ENCODE data around the gene SMPD1.
A peak's percentile ranks its signal among the peaks of the same experiment; 100 is the strongest.

Gene SMPD1

GRCh38 chr11:6404342-6405051 lies 14.2 kb downstream of the SMPD1 start:
- no peak overlapping the region for H3K4me2 ChIP-seq (ENCODE audit: low read length, poor library complexity, severe bottlenecking)
- no peak overlapping the region for H2BK15ac ChIP-seq (ENCODE audit: low read depth, poor library complexity, severe bottlenecking)
- H3K27ac ChIP-seq (ENCODE audit: low read length, poor library complexity, severe bottlenecking) = no peak overlapping the region
- no peak overlapping the region for H2BK120ac ChIP-seq (ENCODE audit: low read depth, low read length)
- H3K14ac ChIP-seq (ENCODE audit: low read length in 2 of 2) = no peak overlapping the region
- H2AFZ ChIP-seq (ENCODE audit: low read depth, low read length) = no peak overlapping the region
- no peaks in the 10 kb centered on the region for H3K9me3 ChIP-seq (ENCODE audit: control insufficient read depth, low read length)
- H4K91ac ChIP-seq (ENCODE audit: low read length) = peak overlapping the region; percentile 31
- H3K36me3 ChIP-seq (ENCODE audit: control insufficient read depth in 1 of 2, insufficient read depth in 2 of 2, low read depth in 1 of 2, low read length in 2 of 2) = peaks cover 43 to 47% of the 10 kb centered on the region in 2 experiments
- H3K79me1 ChIP-seq (replicated peaks; ENCODE audit: low read length, poor library complexity, severe bottlenecking) = peaks cover 32% of the 10 kb centered on the region
- H3K18ac ChIP-seq (ENCODE audit: low read depth in 1 of 2, low read length in 2 of 2) = no peak overlapping the region
- H3K9ac ChIP-seq (ENCODE audit: low read length) = no peak overlapping the region
- no peak overlapping the region for H4K8ac ChIP-seq (ENCODE audit: low read length)
- H2AK5ac ChIP-seq (ENCODE audit: low read length, severe bottlenecking) = no peak overlapping the region
- 74% methylated on average over 15 of the region's 16 CpGs for WGBS
- peak; percentile 31 for DNase-seq
- H3K4me1 ChIP-seq (ENCODE audit: control insufficient read depth, insufficient read depth, low read depth, low read length) = peaks cover 31% of the 10 kb centered on the region
- H2BK12ac ChIP-seq (ENCODE audit: low read length in 2 of 2) = no peak overlapping the region
- H3K4ac ChIP-seq (ENCODE audit: low read depth in 1 of 2, low read length in 2 of 2) = peak overlapping the region in 1 of 2 experiments; percentile 28
- H2BK5ac ChIP-seq (ENCODE audit: low read depth, low read length, poor library complexity, severe bottlenecking) = no peak overlapping the region
- H3K4me3 ChIP-seq (ENCODE audit: insufficient read depth in 1 of 2, low read depth in 1 of 2, low read length in 2 of 2) = no peak overlapping the region
- no peaks in the 10 kb centered on the region for H3K27me3 ChIP-seq (ENCODE audit: control insufficient read depth in 1 of 2, insufficient read depth in 1 of 2, low read length in 2 of 2)
- H3K23ac ChIP-seq (ENCODE audit: low read length in 2 of 2) = no peak overlapping the region

- Histone ChIP-seq H3K36me3 (ENCODE audit: control insufficient read depth in 1 of 2, insufficient read depth in 2 of 2, low read depth in 1 of 2, low read length in 2 of 2) (peaks cover 46 to 49% of the 10 kb centered on the region in 2 experiments), H3K18ac (ENCODE audit: low read depth in 1 of 2, low read length in 2 of 2) (no peak overlapping the region), H2BK120ac (ENCODE audit: low read depth, low read length) (no peak overlapping the region), H3K27ac (ENCODE audit: low read length, poor library complexity, severe bottlenecking) (no peak overlapping the region), H2BK15ac (ENCODE audit: low read depth, poor library complexity, severe bottlenecking) (no peak overlapping the region), H4K91ac (ENCODE audit: low read length) (no peak overlapping the region), H3K27me3 (ENCODE audit: control insufficient read depth in 1 of 2, insufficient read depth in 1 of 2, low read length in 2 of 2) (no peaks in the 10 kb centered on the region), H3K9me3 (ENCODE audit: control insufficient read depth, low read length) (no peaks in the 10 kb centered on the region), H3K23ac (ENCODE audit: low read length in 2 of 2) (no peak overlapping the region), H2BK5ac (ENCODE audit: low read depth, low read length, poor library complexity, severe bottlenecking) (no peak overlapping the region), H3K4me1 (ENCODE audit: control insufficient read depth, insufficient read depth, low read depth, low read length) (peaks cover 31% of the 10 kb centered on the region), H3K79me1 (replicated peaks; ENCODE audit: low read length, poor library complexity, severe bottlenecking) (peaks cover 36% of the 10 kb centered on the region), H3K14ac (ENCODE audit: low read length in 2 of 2) (no peak overlapping the region), H3K4me2 (ENCODE audit: low read length, poor library complexity, severe bottlenecking) (no peak overlapping the region), H4K8ac (ENCODE audit: low read length) (no peak overlapping the region), H3K4me3 (ENCODE audit: insufficient read depth in 1 of 2, low read depth in 1 of 2, low read length in 2 of 2) (no peak overlapping the region), H2AFZ (ENCODE audit: low read depth, low read length) (no peak overlapping the region), H2AK5ac (ENCODE audit: low read length, severe bottlenecking) (no peak overlapping the region), H3K9ac (ENCODE audit: low read length) (no peak overlapping the region), H3K4ac (ENCODE audit: low read depth in 1 of 2, low read length in 2 of 2) (no peak overlapping the region), H2BK12ac (ENCODE audit: low read length in 2 of 2) (no peak overlapping the region)
- DNase-seq = no peak
- WGBS = 77% methylated on average over 12 of the region's 13 CpGs
Measured at GRCh38 chr11:6405052-6405667, 14.9 kb downstream of the SMPD1 start.

- Histone ChIP-seq H2BK15ac (ENCODE audit: low read depth, poor library complexity, severe bottlenecking) (no peak overlapping the region), H2AK5ac (ENCODE audit: low read length, severe bottlenecking) (no peak overlapping the region), H3K79me1 (replicated peaks; ENCODE audit: low read length, poor library complexity, severe bottlenecking) (peaks cover 36% of the 10 kb centered on the region), H3K27me3 (ENCODE audit: control insufficient read depth in 1 of 2, insufficient read depth in 1 of 2, low read length in 2 of 2) (no peaks in the 10 kb centered on the region), H2BK120ac (ENCODE audit: low read depth, low read length) (no peak overlapping the region), H3K4me1 (ENCODE audit: control insufficient read depth, insufficient read depth, low read depth, low read length) (peaks cover 31% of the 10 kb centered on the region), H2BK5ac (ENCODE audit: low read depth, low read length, poor library complexity, severe bottlenecking) (no peak overlapping the region), H4K91ac (ENCODE audit: low read length) (no peak overlapping the region), H2AFZ (ENCODE audit: low read depth, low read length) (no peak overlapping the region), H3K36me3 (ENCODE audit: control insufficient read depth in 1 of 2, insufficient read depth in 2 of 2, low read depth in 1 of 2, low read length in 2 of 2) (peaks cover 48 to 51% of the 10 kb centered on the region in 2 experiments), H4K8ac (ENCODE audit: low read length) (no peak overlapping the region), H2BK12ac (ENCODE audit: low read length in 2 of 2) (no peak overlapping the region), H3K23ac (ENCODE audit: low read length in 2 of 2) (no peak overlapping the region), H3K9me3 (ENCODE audit: control insufficient read depth, low read length) (no peaks in the 10 kb centered on the region), H3K4ac (ENCODE audit: low read depth in 1 of 2, low read length in 2 of 2) (no peak overlapping the region), H3K4me3 (ENCODE audit: insufficient read depth in 1 of 2, low read depth in 1 of 2, low read length in 2 of 2) (no peak overlapping the region), H3K14ac (ENCODE audit: low read length in 2 of 2) (no peak overlapping the region), H3K18ac (ENCODE audit: low read depth in 1 of 2, low read length in 2 of 2) (no peak overlapping the region), H3K9ac (ENCODE audit: low read length) (no peak overlapping the region), H3K4me2 (ENCODE audit: low read length, poor library complexity, severe bottlenecking) (no peak overlapping the region), H3K27ac (ENCODE audit: low read length, poor library complexity, severe bottlenecking) (no peak overlapping the region)
- DNase-seq = no peak
- 94% methylated on average over 6 of the region's 6 CpGs for WGBS
Measured at GRCh38 chr11:6405846-6406245, 15.6 kb downstream of the SMPD1 start.

- no peak overlapping the region for H2BK5ac ChIP-seq (ENCODE audit: low read depth, low read length, poor library complexity, severe bottlenecking)
Measured at GRCh38 chr11:6406370-6406769, 16.1 kb downstream of the SMPD1 start.

More at GRCh38 chr11:6406370-6406769, 16.1 kb downstream of the SMPD1 start:
- Histone ChIP-seq H3K23ac (ENCODE audit: low read length in 2 of 2) (no peak overlapping the region), H3K4ac (ENCODE audit: low read depth in 1 of 2, low read length in 2 of 2) (no peak overlapping the region), H3K9me3 (ENCODE audit: control insufficient read depth, low read length) (no peaks in the 10 kb centered on the region), H3K27me3 (ENCODE audit: control insufficient read depth in 1 of 2, insufficient read depth in 1 of 2, low read length in 2 of 2) (no peaks in the 10 kb centered on the region), H3K4me2 (ENCODE audit: low read length, poor library complexity, severe bottlenecking) (no peak overlapping the region), H4K91ac (ENCODE audit: low read length) (no peak overlapping the region), H2AFZ (ENCODE audit: low read depth, low read length) (no peak overlapping the region), H3K4me1 (ENCODE audit: control insufficient read depth, insufficient read depth, low read depth, low read length) (peaks cover 31% of the 10 kb centered on the region), H2BK120ac (ENCODE audit: low read depth, low read length) (no peak overlapping the region), H2BK15ac (ENCODE audit: low read depth, poor library complexity, severe bottlenecking) (no peak overlapping the region), H3K18ac (ENCODE audit: low read depth in 1 of 2, low read length in 2 of 2) (no peak overlapping the region), H2BK12ac (ENCODE audit: low read length in 2 of 2) (no peak overlapping the region), H3K14ac (ENCODE audit: low read length in 2 of 2) (no peak overlapping the region), H3K4me3 (ENCODE audit: insufficient read depth in 1 of 2, low read depth in 1 of 2, low read length in 2 of 2) (no peak overlapping the region), H3K9ac (ENCODE audit: low read length) (no peak overlapping the region), H3K36me3 (ENCODE audit: control insufficient read depth in 1 of 2, insufficient read depth in 2 of 2, low read depth in 1 of 2, low read length in 2 of 2) (peaks cover 48 to 51% of the 10 kb centered on the region in 2 experiments), H2AK5ac (ENCODE audit: low read length, severe bottlenecking) (no peak overlapping the region), H3K79me1 (replicated peaks; ENCODE audit: low read length, poor library complexity, severe bottlenecking) (peaks cover 40% of the 10 kb centered on the region), H4K8ac (ENCODE audit: low read length) (no peak overlapping the region), H3K27ac (ENCODE audit: low read length, poor library complexity, severe bottlenecking) (no peak overlapping the region)
- WGBS = 83% methylated on average over 2 of the region's 2 CpGs
- no peak for DNase-seq

All from mesenchymal stem cell (in vitro differentiated cells and primary cell).